Smooth muscle cell (in vitro differentiated cells): ENCODE results near the gene PIAS3. TPM values are rescaled to one million over a fixed set of nuclear protein-coding genes. Genes with fewer than 3 reads are reported as not detected.
A peak's percentile ranks its signal among the peaks of the same experiment; 100 is the strongest.
"Not testable (repeated sequence)": the region's sequence is repeated elsewhere in the genome, so short reads cannot be mapped to it uniquely, and the experiment has no call there.

Experiments
- DNase-seq: peaks from one replicate; lab custom pipeline; 2025; ENCODE audit not compliant: unreplicated experiment; lab: John Stamatoyannopoulos, UW
- H2AFZ ChIP-seq: fragments of 200-600 bp; sonication (generic); 2 replicates; pipeline ENCODE4 v1.6.0; 2016; ENCODE audit warnings: antibody characterized with exemption, low read depth, mild to moderate bottlenecking
- H3F3A ChIP-seq: fragments of 200-600 bp; sonication (generic); 2 replicates; pipeline ENCODE4 v1.6.0; 2017; ENCODE audit warnings: antibody characterized with exemption, low read depth
- H3K27ac ChIP-seq: fragments of 200-600 bp; sonication (generic); 2 replicates; pipeline ENCODE4 v1.5.1; 2016; ENCODE audit warnings: low read depth, mild to moderate bottlenecking
- H3K27me3 ChIP-seq: fragments of 200-600 bp; sonication (generic); 2 replicates; pipeline ENCODE4 v1.6.1; 2016; ENCODE audit warnings: low read depth, mild to moderate bottlenecking
- H3K36me3 ChIP-seq: fragments of 200-600 bp; sonication (generic); 2 replicates; pipeline ENCODE4 v1.5.1; 2016; ENCODE audit warnings: low read depth
- H3K4me1 ChIP-seq: fragments of 200-600 bp; sonication (generic); 2 replicates; pipeline ENCODE4 v1.5.1; 2016; ENCODE audit warnings: low read depth
- H3K4me2 ChIP-seq: fragments of 200-600 bp; sonication (generic); 2 replicates; pipeline ENCODE4 v1.6.0; 2016; ENCODE audit warnings: mild to moderate bottlenecking
- H3K4me3 ChIP-seq: fragments of 200-600 bp; sonication (generic); 2 replicates; pipeline ENCODE4 v1.5.1; 2016; ENCODE audit warnings: mild to moderate bottlenecking
- H3K79me2 ChIP-seq: fragments of 200-600 bp; sonication (generic); 2 replicates; pipeline ENCODE4 v1.6.0; 2016; ENCODE audit warnings: low read depth, mild to moderate bottlenecking
- H3K9ac ChIP-seq: fragments of 200-600 bp; sonication (generic); 2 replicates; pipeline ENCODE4 v1.6.0; 2016; ENCODE audit warnings: low read depth
- H3K9me3 ChIP-seq: fragments of 200-600 bp; sonication (generic); replicated peaks from 2 replicates; pipeline ENCODE4 v1.5.1; 2016; ENCODE audit warnings: low read depth
- H4K20me1 ChIP-seq: fragments of 200-600 bp; sonication (generic); 2 replicates; pipeline ENCODE4 v1.6.0; 2016; ENCODE audit warnings: low read depth
- WGBS: methylation state at CpG from one replicate; pipeline ENCODE4 v1.1.7; 2016; ENCODE audit warnings: low lambda C conversion rate; 5-methylcytosine and 5-hydroxymethylcytosine counted together
- polyA plus RNA-seq: library from polyadenylated mRNA; unstranded; fragments of >200 nt; fragmentation: Nextera tagmentation; extraction: Ambion mirVana; gene quantifications from 2 replicates; pipeline ENCODE4 v1.2.1, GENCODE V29; 2016
- total RNA-seq: library from RNA; depleted of rRNA; stranded (reverse); fragments of >200 nt; gene quantifications from 2 replicates; pipeline ENCODE4 v1.2.3, GENCODE V29; 2014
- TF ChIP-seq, protein P1 (sequence below): fragments of 200-600 bp; sonication (generic); IDR thresholded peaks from 2 replicates; pipeline ENCODE4 v1.5.1; 2017; ENCODE audit warnings: borderline replicate concordance, mild to moderate bottlenecking, antibody characterized with exemption; ENCODE audit not compliant: insufficient read depth, poor library complexity, severe bottlenecking

PIAS3 gene
- total and polyA plus RNA-seq, 2 experiments from 2014 or later: 39.2 to 57.6 TPM

DNA sequence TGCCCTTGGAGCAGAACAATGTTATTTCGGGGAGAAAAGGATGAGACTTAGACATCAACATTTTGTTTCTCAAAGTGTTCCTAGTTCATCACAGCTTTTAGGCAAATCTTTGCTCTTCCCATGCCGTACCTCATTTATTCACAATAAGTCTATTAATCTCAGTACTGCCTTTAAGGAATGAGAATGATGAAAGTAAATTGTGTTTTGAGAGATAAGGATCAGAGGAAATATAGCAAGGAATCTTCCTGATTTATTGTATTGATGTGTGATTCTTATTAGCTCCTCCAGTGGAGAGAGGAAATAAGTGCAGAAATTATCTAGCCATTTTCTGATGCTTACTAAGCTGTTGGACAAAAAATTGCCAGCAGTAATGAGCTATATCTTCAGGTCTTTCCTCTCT, 32.9 kb downstream of the PIAS3 start:
- Histone ChIP-seq H3K4me3 (no peak overlapping the region), H3K27me3 (no peaks in the 10 kb centered on the region), H2AFZ (no peak overlapping the region), H3K79me2 (peaks cover 22% of the 10 kb centered on the region), H3K4me2 (no peak overlapping the region), H3K27ac (no peak overlapping the region), H3K9me3 (no peaks in the 10 kb centered on the region), H3K4me1 (peaks cover 10% of the 10 kb centered on the region), H4K20me1 (no peaks in the 10 kb centered on the region), H3F3A (no peaks in the 10 kb centered on the region), H3K9ac (no peak overlapping the region), H3K36me3 (peaks cover 30% of the 10 kb centered on the region)
- TF ChIP-seq, protein P1, sequence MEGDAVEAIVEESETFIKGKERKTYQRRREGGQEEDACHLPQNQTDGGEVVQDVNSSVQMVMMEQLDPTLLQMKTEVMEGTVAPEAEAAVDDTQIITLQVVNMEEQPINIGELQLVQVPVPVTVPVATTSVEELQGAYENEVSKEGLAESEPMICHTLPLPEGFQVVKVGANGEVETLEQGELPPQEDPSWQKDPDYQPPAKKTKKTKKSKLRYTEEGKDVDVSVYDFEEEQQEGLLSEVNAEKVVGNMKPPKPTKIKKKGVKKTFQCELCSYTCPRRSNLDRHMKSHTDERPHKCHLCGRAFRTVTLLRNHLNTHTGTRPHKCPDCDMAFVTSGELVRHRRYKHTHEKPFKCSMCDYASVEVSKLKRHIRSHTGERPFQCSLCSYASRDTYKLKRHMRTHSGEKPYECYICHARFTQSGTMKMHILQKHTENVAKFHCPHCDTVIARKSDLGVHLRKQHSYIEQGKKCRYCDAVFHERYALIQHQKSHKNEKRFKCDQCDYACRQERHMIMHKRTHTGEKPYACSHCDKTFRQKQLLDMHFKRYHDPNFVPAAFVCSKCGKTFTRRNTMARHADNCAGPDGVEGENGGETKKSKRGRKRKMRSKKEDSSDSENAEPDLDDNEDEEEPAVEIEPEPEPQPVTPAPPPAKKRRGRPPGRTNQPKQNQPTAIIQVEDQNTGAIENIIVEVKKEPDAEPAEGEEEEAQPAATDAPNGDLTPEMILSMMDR: no peak
- 93% methylated on average over 2 of the region's 2 CpGs for WGBS
- DNase-seq: no peak

DNA sequence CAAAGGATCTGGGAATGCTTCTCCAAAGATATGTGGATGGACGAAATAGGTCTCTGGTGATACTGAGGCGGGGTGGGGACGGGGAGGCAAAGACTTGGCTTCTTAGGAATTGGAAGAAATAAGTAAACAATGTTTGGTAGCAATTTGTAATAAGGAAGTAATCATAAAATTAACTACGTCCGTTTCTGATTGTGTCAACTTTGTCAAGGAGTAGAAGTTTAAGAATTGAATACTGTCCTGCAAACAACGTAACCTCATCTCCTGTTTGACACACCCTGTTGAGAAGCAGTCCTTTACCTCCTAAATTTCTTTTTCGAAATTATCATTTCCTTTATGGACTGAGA, 34.4 kb downstream of the PIAS3 start:
- H3K4me3 ChIP-seq: peak overlapping the region; percentile 99
- H3K27ac ChIP-seq: peak overlapping the region; percentile 95
- H2AFZ ChIP-seq: peak overlapping the region; percentile 99
- H3F3A ChIP-seq: no peaks in the 10 kb centered on the region
- H3K9ac ChIP-seq: peak overlapping the region; percentile 96
- H3K4me1 ChIP-seq: peaks cover 10% of the 10 kb centered on the region
- no peak for DNase-seq
- no peaks in the 10 kb centered on the region for H3K9me3 ChIP-seq
- H4K20me1 ChIP-seq: no peaks in the 10 kb centered on the region
- peaks cover 20% of the 10 kb centered on the region for H3K36me3 ChIP-seq
- WGBS: 6% methylated on average over 7 of the region's 7 CpGs
- H3K79me2 ChIP-seq: peaks cover 31% of the 10 kb centered on the region
- H3K4me2 ChIP-seq: peak overlapping the region; percentile 98
- no peaks in the 10 kb centered on the region for H3K27me3 ChIP-seq
- TF ChIP-seq, protein P1: no peak

DNA sequence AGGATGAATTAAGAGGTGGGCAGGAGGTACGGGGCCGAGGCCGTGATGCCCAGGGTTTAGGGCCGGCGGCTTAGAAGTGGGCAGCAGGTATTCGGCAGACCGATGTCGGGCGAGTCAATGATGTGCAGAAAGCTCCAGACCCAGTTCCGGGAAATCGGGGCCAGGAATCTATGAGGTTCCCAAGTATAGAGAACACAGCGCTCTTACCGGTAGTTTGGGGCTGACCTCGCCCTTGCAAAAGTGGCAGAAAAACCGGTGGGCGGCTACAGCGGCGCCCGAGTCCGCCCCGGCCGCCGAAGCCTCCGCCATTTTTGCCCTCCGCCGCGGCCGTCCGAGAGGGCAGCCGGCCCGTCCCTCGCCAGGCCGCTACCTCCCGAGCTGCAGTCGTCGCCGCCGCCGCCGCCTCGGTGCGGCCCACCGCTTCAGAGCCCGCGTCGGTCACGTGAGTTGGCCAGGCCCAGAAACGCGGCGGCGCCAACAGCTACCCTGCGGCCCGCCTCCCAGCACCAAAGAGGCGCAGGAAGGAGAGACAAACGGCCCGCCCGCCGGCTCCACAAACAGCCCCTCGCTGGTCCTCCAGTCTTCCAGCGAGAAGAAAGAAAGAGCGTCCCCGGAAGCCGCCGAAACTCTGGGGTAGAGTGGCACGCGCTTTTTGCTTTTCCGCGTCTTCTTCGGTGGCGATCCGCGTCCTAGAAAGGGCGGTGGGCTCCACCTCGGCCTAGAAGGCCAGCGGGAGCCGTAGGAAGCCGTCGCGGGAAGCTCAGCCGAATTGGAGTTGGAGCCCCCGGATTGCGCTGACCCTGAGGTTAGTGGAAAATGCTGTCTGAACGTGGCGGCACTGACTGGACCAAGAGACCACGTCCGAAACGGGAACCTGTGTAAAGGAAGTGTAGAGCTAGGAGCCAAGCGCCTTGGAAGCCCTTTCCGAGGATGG, 35.0 kb downstream of the PIAS3 start, which contains the start of the genes POLR3C and RNF115:
Gene POLR3C (plus strand): TSS at position 636 of the 934 bp plus-strand sequence. CDS start 1,577 bp downstream, outside the sequence.
Gene RNF115 (minus strand): TSS at position 531 of the 934 bp plus-strand sequence. CDS start 222 bp downstream, at position 309.
- Histone ChIP-seq H3K9ac (peak within 1 kb of the TSS; percentile 96), H3K79me2 (peaks cover 34% of the 10 kb centered on the region), H3K27me3 (no peaks in the 10 kb centered on the region), H3K4me3 (peak within 1 kb of the TSS; percentile 99), H3K4me1 (peaks cover 10% of the 10 kb centered on the region), H3K4me2 (peak within 1 kb of the TSS; percentile 98), H3K36me3 (peaks cover 13% of the 10 kb centered on the region), H2AFZ (peak within 1 kb of the TSS; percentile 99), H3K9me3 (no peaks in the 10 kb centered on the region), H3K27ac (peak within 1 kb of the TSS; percentile 95), H4K20me1 (no peaks in the 10 kb centered on the region), H3F3A (no peaks in the 10 kb centered on the region)
- TF ChIP-seq, protein P1: no peak
- DNase-seq: peak; percentile 70
- under 1% methylated on average over 85 of the region's 89 CpGs for WGBS

DNA sequence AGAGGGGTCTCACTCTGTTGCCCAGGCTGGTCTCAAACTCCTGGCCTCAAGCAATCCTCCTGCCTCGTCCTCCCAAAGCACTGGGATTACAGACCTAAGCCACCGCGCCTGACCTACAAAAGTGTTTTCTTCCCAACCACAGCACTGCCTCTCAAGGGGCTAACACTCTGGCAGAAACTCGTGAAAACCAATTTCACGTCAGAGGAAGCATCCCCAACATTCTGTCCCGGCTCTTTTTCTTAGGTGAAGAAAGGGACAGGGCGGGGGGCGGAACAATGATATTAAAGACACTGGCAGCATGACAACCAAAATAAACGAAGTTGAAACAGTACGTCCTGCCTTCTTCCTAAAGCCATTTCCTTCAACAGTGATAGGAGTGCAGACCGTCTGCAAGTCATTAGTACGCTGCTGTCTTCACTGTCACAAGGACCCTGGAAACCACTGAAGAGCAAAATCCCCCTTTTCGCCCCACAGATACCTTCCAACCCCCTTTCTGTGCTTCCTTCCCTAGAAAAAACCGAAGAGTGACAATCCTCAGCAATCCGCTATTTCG, 36.0 kb downstream of the PIAS3 start:
- WGBS: 15% methylated on average over 5 of the region's 16 CpGs
- H3F3A ChIP-seq, H4K20me1 ChIP-seq, H3K4me3 ChIP-seq, H3K36me3 ChIP-seq, DNase-seq, H2AFZ ChIP-seq, H3K27ac ChIP-seq, H3K9me3 ChIP-seq, H3K9ac ChIP-seq, H3K4me2 ChIP-seq, H3K27me3 ChIP-seq: not testable (repeated sequence)
- H3K4me1 ChIP-seq: peaks cover 10% of the 10 kb centered on the region
- peaks cover 34% of the 10 kb centered on the region for H3K79me2 ChIP-seq

DNA sequence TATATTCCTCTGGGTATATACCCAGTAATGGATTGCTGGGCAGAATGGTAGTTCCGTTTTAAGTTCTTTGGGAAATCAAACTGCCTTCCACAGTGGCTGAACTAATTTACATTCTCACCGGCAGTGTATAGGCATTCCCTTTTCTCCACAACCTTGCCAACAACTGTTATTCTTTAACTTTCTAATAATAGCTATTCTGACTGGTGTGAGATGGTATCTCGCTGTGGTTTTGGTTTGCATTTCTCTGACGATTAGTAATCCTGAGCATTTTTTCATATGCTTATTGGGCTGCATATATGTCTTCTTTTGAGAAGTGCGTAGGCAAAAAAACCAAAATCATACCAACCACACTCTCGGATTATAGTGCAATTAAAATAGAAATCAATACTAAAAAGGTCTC, 40.8 kb downstream of the PIAS3 start:
- not testable (repeated sequence) for H3K4me2 ChIP-seq, H3K9ac ChIP-seq, H3K27me3 ChIP-seq, H2AFZ ChIP-seq, DNase-seq, H3K36me3 ChIP-seq, H3K9me3 ChIP-seq, H3F3A ChIP-seq, H3K4me3 ChIP-seq, H4K20me1 ChIP-seq, H3K4me1 ChIP-seq
- WGBS: 22% methylated on average over 4 of the region's 6 CpGs
- Histone ChIP-seq H3K79me2 (peaks cover 20% of the 10 kb centered on the region), H3K27ac (peak overlapping the region; percentile 69)
